Measurements from ENCODE around the gene CHD9NB. TPM values are rescaled to one million over a fixed set of nuclear protein-coding genes. Genes with fewer than 3 reads are reported as not detected.

CHD9NB gene
- total RNA-seq, 4 donors from 2014 or later, result 0.13 to 0.72 TPM; not detected in 2

- H3K27ac ChIP-seq, result no peak overlapping the region
- no peaks in the 10 kb centered on the region for H3K27me3 ChIP-seq
- in situ Hi-C loops (cut with MboI; ENCODE audit: low sequenced_read_pairs in 4 of 4), result no loop called here
- no peaks in the 10 kb centered on the region for H3K36me3 ChIP-seq
- no peak for DNase-seq
- no peak for ATAC-seq
- TF ChIP-seq POLR2A (IDR thresholded peaks at IDR 0.05), result no peak
- no peak for TF ChIP-seq CTCF (IDR thresholded peaks at IDR 0.05 in 4 of 5, conservative IDR thresholded peaks at IDR 0.05 in 1 of 5)
- no peaks in the 10 kb centered on the region for H3K9me3 ChIP-seq
- intact Hi-C loops (cut with DNase I; ENCODE audit: low total_unique reads), result no loop called here
- H3K4me1 ChIP-seq, result no peaks in the 10 kb centered on the region
- no peak overlapping the region for H3K4me3 ChIP-seq
Measured at GRCh38 chr16:52994942-52995341, 57.8 kb downstream of the CHD9NB start.

GRCh38 chr16:52993179-52993578 is 59.5 kb downstream of the CHD9NB start:
- Histone ChIP-seq H3K27ac (no peak overlapping the region), H3K27me3 (no peaks in the 10 kb centered on the region), H3K9me3 (no peaks in the 10 kb centered on the region), H3K4me1 (no peaks in the 10 kb centered on the region), H3K36me3 (no peaks in the 10 kb centered on the region), H3K4me3 (no peak overlapping the region)
- intact Hi-C loops (cut with DNase I; ENCODE audit: low total_unique reads) (no loop called here), in situ Hi-C loops (cut with MboI; ENCODE audit: low sequenced_read_pairs in 4 of 4) (no loop called here)
- no peak for DNase-seq
- ATAC-seq, result no peak
- TF ChIP-seq CTCF (IDR thresholded peaks at IDR 0.05 in 4 of 5, conservative IDR thresholded peaks at IDR 0.05 in 1 of 5), result no peak
- no peak for TF ChIP-seq POLR2A (IDR thresholded peaks at IDR 0.05)

GRCh38 chr16:52991572-52991971 is 61.1 kb downstream of the CHD9NB start:
- in situ Hi-C loops (cut with MboI; ENCODE audit: low sequenced_read_pairs in 4 of 4) (no loop called here), intact Hi-C loops (cut with DNase I; ENCODE audit: low total_unique reads) (no loop called here)
- Histone ChIP-seq H3K4me1 (no peaks in the 10 kb centered on the region), H3K27ac (no peak overlapping the region), H3K27me3 (no peaks in the 10 kb centered on the region), H3K9me3 (no peaks in the 10 kb centered on the region), H3K36me3 (no peaks in the 10 kb centered on the region), H3K4me3 (no peak overlapping the region)
- no peak for ATAC-seq
- TF ChIP-seq POLR2A (IDR thresholded peaks at IDR 0.05) (no peak), CTCF (IDR thresholded peaks at IDR 0.05 in 4 of 5, conservative IDR thresholded peaks at IDR 0.05 in 1 of 5) (no peak)
- DNase-seq, result no peak

Other genes with a start within 250 kb of the CHD9NB start
- gene CHD9, start 2.1 kb upstream of the CHD9NB start, total RNA-seq, result 10 to 100 TPM; 24.5 to 84.0 (median 48.2) TPM